RCC 7860 (cell line): Measurements from ENCODE around the gene HCN2.
"Not testable (repeated sequence)": the region's sequence is repeated elsewhere in the genome, so short reads cannot be mapped to it uniquely, and the experiment has no call there.

ENCODE experiments used
- DNase-seq: peaks from one replicate; pipeline ENCODE4 v3.0.0-alpha.2; 2015; ENCODE audit warnings: low spot score
- FAIRE-seq: peaks from 2 replicates; lab custom pipeline; 2012; peaks lifted over from hg19 to GRCh38; lab: Jason Lieb, UNC

The HCN2 gene

DNA sequence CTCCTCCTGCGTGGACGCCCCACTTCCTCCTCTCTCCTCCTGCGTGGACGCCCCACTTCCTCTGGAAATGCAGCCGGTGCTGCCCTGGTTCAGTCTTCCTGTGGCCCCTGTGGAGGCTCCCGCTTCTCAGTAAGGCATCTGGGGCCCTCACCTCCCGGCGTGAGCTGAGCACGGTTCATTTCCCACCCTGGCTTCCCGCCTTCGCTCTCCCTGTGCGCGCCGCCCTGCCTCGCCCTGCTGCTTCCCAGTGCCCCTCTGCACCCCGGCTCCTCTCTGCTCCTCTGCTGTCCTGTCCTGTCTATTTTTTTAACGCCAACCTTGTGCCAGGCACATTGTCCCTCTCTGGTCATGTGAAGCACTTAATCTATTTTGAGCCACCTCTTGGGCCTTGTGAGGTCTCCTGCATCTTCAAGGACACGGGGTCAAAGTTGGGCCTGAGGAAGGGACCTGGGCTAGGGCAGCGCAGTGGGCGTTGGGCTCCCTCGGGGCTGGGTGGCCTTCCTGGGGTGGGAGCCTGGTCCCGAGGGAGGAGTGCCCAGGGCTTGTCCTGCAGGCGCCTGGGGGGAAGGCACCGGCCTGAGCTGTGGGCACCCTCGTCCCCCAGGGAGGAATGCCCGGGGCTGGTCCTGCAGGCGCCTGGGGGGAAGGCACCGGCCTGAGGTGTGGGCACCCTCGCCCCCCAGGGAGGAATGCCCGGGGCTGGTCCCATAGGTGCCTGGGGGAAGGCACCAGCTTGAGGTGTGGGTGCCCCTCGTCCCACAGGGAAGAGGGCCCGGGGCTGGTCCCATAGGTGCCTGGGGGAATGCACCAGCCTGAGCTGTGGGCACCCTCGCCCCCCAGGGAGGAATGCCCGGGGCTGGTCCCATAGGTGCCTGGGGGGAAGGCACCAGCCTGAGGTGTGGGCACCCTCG lies 13.0 kb downstream of the HCN2 start:
- FAIRE-seq (no peak), DNase-seq (no peak)

DNA sequence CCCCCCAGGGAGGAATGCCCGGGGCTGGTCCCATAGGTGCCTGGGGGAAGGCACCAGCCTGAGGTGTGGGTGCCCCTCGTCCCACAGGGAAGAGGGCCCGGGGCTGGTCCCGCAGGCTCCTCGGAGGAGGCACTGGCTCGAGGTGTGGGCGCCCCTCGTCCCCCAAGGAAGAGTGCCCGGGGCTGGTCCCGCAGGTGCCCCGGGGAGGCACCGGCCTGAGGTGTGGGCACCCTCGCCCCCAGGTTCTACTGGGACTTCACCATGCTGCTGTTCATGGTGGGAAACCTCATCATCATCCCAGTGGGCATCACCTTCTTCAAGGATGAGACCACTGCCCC lies 13.6 kb downstream of the HCN2 start:
- not testable (repeated sequence) for DNase-seq, FAIRE-seq

DNA sequence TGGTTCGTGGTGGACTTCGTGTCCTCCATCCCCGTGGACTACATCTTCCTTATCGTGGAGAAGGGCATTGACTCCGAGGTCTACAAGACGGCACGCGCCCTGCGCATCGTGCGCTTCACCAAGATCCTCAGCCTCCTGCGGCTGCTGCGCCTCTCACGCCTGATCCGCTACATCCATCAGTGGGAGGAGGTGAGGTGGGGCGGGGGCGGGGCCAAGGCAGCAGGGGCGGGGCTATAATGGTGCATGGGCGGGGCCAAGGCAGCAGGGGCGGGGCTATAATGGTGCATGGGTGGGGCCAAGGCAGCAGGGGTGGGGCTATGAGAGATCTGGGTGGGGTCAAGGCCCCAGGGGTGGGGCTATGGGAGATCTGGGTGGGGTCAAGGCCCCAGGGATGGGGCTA lies 14.1 kb downstream of the HCN2 start:
- not testable (repeated sequence) for FAIRE-seq, DNase-seq

DNA sequence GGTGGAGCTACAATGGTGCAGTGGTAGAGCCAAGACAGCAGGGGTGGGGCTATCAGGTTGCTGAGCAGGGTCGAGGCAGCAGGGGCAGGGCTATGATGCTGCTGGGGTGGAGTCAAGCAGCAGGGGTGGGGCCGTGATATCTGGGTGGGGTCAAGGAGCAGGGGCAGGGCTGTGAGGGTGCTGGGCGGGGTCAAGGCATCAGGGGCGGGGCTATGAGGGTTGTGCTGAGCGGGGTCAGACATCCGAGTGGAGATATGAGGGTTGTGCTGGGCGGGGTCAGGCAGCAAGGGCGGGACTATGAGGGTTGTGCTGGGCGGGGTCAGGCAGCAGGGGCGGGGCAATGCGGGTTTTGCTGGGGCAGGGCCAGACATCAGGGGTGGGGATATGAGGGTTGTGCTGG lies 14.7 kb downstream of the HCN2 start:
- DNase-seq (no peak), FAIRE-seq (no peak)

GRCh38 chr19:605061-605971 lies 15.6 kb downstream of the HCN2 start:
- FAIRE-seq, result not testable (repeated sequence)

GRCh38 chr19:607301-608154 lies 17.8 kb downstream of the HCN2 start:
- FAIRE-seq, result no peak
- no peak for DNase-seq

More at GRCh38 chr19:605061-605971, 15.6 kb downstream of the HCN2 start:
- DNase-seq, result not testable (repeated sequence)

DNA sequence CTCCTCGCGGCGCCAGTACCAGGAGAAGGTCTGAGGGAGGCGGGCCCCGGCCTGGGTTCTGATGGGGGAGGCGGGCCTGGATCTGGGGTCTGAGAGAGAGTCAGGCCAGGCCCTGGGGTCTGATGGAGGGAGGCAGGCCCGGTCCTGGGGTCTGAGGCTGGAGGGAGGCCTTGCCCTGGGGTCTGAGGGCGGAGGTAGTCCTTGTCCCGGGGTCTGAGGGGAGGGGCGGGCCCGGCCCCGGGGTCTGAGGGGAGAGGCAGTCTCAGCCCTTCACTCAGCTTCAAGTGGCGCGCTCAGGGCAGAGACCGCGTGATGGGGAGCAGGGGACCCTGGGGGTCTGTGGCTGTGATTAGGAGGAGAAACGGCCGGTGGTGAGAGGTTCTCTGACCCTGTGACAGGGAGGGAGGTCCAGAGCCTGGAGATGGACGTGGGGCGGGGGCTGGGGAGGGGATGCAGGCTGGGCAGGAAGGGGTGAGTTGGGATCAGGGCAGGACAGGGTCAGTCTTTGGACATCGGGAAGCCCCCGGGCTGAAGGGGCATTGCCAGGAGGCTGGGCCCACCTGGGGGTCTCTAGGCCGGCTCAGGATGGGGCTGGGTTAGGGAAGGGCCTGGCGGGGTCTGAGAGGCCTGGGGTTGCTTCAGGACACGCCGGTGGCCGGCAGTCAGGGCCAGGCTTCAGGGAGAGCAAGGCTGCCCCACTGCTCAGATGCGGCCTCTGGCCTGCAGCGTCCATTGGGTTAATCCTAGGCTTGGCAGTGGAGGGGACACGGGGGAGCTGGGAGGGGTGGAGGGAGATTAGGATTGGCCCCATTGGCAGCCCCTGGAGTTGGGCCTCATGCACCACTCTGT lies 18.7 kb downstream of the HCN2 start:
- FAIRE-seq (no peak), DNase-seq (no peak)

GRCh38 chr19:609004-609346 lies 19.3 kb downstream of the HCN2 start:
- FAIRE-seq (no peak), DNase-seq (peak; percentile 55)

- FAIRE-seq (no peak), DNase-seq (no peak)
Measured at GRCh38 chr19:610071-610800, 20.6 kb downstream of the HCN2 start.

DNA sequence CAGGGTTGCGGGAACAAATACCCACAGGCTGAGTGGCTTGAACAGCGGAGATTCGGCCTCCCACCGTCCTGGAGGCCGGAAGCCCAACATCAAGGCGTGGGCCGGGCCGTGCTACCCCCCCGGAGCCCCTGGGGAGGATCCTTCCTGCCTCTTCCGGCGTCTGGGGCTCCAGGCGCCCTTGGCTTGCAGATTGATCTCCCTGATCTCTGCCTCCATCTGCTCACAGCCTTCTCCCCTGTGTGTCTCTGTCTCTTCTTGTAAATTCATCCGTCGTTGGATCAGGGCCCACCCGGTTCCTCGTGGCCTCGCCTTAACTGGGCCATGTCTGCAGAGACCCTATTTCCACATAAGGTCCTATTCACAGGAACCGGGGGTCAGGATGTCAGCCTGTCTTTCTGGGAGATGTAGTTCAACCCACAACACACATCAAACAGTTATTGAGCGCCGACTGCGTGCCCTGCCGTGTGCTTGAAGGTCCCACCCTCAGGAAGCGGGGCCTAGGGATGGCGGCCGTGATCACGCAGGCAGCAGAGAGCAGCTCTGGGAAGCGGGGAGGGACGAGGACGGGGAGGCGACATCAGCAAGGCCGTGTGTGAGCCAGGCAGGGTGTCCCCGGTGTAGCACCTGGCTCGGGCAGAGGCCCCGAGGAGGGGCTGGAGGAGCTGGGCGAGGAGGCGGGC lies 21.3 kb downstream of the HCN2 start:
- DNase-seq (peak; percentile 86), FAIRE-seq (peak; percentile 88)

- DNase-seq (peak; percentile 99), FAIRE-seq (peak; percentile 98)
Measured at GRCh38 chr19:611481-611868, 21.8 kb downstream of the HCN2 start.

DNA sequence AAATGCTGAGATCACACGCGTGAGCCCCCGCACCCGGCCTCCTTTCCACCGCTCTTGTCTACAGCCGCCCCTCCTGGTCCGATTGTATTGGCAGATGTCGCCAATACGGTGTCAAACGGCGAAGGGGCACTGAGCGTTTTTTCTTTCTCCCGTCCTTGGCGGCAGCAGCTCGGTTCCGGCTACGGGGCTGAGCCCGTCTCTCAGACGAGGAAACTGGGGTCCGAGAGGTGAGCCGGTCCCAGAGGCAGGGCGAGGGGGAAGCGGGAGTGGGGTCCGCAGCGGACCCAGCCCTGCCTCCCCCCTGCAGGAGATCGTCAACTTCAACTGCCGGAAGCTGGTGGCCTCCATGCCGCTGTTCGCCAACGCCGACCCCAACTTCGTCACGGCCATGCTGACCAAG lies 23.3 kb downstream of the HCN2 start:
- no peak for DNase-seq
- FAIRE-seq, result no peak

DNA sequence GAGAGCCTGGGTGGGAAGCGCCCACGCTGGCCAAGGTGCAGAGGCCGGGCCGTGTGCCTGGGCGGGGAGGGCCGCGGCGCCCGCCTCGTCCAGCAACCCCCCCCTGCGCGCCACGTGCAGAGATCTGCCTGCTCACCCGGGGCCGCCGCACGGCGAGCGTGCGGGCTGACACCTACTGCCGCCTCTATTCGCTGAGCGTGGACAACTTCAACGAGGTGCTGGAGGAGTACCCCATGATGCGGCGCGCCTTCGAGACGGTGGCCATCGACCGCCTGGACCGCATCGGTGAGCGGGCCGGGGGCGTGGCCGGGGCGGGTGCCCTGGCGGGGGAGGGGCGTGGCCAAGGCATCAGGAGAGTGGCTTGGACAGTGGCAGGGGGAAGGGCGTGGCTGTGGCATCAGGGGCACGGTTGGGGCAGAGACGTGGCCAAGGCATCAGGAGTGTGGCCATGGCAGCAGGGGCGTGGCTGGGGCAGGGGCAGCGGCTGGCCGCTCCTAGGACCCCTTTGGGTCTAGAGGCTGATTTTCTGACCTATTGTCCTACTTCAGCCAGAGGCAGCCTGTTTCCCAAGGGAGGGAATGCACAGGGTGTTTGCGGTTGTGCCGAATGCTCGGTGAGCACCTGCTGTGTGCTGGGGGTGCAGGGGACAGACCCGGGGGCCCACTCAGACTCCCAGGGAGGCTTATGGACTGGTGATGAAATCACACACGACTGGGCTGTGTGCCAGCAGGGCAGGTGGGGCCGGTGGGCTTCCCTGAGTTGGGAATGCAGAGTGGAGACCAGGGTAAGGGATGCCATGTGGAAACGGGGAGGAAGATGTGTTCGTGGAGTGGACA lies 24.3 kb downstream of the HCN2 start:
- FAIRE-seq (no peak), DNase-seq (no peak)

- FAIRE-seq, result no peak
- DNase-seq, result no peak
Measured at GRCh38 chr19:615619-616018, 25.9 kb downstream of the HCN2 start.

DNA sequence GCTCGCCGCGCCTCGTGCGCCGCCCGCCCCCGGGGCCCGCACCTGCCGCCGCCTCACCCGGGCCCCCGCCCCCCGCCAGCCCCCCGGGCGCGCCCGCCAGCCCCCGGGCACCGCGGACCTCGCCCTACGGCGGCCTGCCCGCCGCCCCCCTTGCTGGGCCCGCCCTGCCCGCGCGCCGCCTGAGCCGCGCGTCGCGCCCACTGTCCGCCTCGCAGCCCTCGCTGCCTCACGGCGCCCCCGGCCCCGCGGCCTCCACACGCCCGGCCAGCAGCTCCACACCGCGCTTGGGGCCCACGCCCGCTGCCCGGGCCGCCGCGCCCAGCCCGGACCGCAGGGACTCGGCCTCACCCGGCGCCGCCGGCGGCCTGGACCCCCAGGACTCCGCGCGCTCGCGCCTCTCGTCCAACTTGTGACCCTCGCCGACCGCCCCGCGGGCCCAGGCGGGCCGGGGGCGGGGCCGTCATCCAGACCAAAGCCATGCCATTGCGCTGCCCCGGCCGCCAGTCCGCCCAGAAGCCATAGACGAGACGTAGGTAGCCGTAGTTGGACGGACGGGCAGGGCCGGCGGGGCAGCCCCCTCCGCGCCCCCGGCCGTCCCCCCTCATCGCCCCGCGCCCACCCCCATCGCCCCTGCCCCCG lies 26.5 kb downstream of the HCN2 start:
- DNase-seq (no peak), FAIRE-seq (no peak)

DNA sequence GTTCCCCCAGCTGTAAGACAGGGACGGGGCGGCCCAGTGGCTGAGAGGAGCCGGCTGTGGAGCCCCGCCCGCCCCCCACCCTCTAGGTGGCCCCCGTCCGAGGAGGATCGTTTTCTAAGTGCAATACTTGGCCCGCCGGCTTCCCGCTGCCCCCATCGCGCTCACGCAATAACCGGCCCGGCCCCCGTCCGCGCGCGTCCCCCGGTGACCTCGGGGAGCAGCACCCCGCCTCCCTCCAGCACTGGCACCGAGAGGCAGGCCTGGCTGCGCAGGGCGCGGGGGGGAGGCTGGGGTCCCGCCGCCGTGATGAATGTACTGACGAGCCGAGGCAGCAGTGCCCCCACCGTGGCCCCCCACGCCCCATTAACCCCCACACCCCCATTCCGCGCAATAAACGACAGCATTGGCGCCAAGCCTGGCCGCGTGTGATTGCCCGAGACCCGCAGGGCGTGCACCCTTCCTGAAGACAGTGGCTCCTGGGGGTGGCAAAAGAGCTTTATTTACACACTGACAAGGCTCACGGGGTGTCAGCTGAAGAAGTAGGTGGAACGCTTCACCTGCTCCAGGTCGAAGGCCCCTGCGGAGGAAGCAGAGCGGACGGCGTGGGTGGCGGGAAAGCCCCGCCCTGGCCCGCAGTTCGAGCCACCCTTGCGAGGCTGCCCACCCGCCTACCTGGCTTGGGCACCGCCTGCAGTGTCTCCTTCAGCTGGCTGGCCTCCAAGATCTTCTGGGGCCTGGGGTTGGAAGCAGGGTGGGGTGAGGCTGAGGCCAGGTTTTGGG lies 27.3 kb downstream of the HCN2 start:
- FAIRE-seq, result no peak
- no peak for DNase-seq
